ENCODE measurements around the gene TOP3B. TPM values are rescaled to one million over a fixed set of nuclear protein-coding genes. Genes with fewer than 3 reads are reported as not detected.

TOP3B gene
- total RNA-seq: 53.0 and 54.3 TPM in 2 replicates

GRCh38 chr22:21982338-21982965 lies at the start of gene TOP3B:
Gene TOP3B (minus strand): TSS chr22:21982787. CDS start chr22:21975709, 7,078 bp downstream.
- intact Hi-C loops (cut with micrococcal nuclease): loop anchor here (1.0 to 5.0 kb wide), 3 partner anchors 10 to 245 kb away; partner anchors contain the start of gene YPEL1

DNA sequence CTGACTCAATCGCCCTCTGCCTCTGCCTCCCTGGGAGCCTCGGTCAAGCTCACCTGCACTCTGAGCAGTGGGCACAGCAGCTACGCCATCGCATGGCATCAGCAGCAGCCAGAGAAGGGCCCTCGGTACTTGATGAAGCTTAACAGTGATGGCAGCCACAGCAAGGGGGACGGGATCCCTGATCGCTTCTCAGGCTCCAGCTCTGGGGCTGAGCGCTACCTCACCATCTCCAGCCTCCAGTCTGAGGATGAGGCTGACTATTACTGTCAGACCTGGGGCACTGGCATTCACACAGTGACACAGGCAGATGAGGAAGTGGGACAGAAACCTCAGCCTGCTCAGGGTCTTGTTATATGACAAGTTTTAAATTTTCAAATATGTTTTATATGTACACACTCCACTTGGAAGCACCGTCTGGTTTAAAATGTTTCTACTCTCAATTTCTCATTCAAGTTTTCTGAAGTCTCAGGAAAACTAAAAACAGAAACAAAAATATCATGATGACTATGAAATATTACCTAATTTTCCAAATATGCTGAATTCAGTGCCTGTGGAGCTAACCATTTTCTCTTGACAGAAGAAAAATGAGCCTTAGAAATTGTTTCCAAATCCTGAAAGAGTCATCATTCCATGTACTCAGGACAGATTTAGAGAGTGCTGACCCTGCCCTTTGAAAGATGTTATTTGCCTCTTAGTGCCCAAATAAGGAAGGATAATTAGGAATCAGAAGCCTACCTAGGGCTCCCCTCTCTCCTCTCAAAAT lies 48.8 kb upstream of the TOP3B start:
- intact Hi-C loops (cut with micrococcal nuclease): no loop called here

GRCh38 chr22:22030493-22031182 lies 48.1 kb upstream of the TOP3B start:
- intact Hi-C loops (cut with micrococcal nuclease): no loop called here

- intact Hi-C loops (cut with micrococcal nuclease): no loop called here
These were observed 45.4 kb upstream of the TOP3B start for GRCh38 chr22:22027955-22028354.

DNA sequence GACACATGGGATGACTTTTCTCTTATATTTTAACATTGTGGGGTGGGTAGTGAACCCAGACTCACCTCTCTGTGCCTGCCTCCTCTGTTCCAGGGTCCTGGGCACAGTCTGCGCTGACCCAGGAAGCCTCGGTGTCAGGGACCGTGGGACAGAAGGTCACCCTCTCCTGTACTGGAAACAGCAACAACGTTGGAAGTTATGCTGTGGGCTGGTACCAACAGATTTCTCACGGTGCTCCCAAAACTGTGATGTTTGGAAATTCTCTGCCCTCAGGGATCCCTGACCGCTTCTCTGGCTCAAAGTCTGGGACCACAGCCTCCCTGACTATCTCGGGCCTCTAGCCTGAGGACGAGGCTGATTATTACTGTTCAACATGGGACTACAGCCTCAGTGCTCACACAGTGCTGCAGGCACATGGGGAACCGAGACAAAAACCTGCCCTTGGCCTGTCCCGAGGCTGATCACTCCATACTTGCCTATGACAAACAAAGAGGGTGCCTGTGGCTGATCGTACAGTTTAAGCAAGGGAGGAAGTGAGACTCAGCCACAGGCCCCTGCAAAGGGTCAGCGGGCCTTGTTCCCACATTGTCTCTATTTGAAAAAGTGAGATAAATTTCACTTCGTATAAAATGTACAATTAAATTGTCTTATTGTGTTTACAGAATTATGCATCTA lies 43.7 kb upstream of the TOP3B start:
- intact Hi-C loops (cut with micrococcal nuclease): no loop called here

DNA sequence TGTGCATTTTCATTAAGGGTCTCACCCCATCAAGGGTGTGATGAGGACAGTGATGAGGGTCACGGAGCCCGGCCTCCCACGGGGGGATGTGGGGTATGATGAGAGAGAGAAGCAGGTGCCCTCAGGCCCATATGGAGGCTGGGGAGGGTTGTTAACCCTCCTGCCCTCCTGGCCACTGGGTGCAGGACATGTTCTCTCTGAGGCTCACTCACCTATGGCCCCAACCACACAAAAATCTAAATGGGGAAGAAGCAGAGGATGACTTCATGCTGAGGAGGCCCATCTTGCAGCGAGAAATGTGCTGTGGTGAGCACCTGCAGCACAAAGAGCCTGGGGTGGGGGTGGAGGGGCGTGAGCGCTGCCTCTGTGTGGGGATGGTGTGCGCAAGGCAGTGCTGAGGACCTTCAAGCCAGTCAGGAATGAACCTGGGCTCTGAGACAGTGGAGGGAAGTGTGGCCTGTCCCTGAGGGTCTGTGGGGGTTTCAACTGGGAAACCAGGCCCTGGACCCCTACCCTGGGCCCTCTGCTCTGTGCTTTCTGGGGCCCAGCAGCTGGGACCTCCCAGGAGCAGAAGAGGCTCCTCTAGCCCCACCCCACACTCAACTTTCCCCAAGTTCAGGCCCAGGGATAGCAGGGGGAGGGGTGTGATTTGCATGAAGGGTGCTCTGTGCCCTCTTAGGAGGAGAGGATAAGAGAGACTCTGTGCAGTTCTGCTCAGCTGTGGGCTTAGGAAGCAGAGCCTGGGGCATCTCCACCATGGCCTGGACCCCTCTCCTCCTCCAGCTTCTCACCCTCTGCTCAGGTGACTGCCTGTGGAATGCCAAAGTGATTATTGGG lies 43.0 kb upstream of the TOP3B start:
- intact Hi-C loops (cut with micrococcal nuclease): no loop called here

- intact Hi-C loops (cut with micrococcal nuclease): no loop called here
These were observed 41.9 kb upstream of the TOP3B start for GRCh38 chr22:22024440-22024839.

- intact Hi-C loops (cut with micrococcal nuclease): no loop called here
These were observed 41.1 kb upstream of the TOP3B start for GRCh38 chr22:22023581-22024137.

GRCh38 chr22:22022947-22023534 lies 40.5 kb upstream of the TOP3B start:
- intact Hi-C loops (cut with micrococcal nuclease): no loop called here

DNA sequence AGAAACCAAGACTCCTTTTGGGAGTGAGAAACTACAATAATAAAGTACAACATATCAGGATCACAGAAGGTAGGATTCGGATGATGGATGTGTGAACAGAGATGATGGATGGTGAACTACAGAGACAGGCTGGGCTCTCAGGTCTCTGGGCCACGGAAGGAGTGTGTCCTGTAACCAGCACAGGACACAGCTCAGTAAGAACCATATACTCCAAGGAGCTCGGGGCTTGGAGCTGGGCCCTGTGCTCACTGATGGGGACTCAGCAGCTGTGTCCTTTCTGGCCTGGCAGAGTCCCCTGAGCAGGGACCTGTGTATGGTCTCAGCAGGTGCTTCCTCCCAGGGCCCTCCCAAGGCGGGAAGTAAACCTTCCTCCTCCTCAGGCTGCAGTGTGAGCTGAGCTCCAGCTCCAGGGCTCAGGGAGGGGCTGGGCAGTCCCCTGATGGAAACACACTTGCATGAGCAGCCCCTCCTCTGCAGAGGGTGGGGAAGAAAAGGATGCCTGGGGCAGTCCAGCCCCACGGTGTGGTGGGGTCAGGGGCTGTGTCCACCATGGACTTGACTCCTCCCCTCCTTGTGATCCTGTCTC lies 39.8 kb upstream of the TOP3B start:
- intact Hi-C loops (cut with micrococcal nuclease): no loop called here

GRCh38 chr22:22021162-22021750 lies 38.7 kb upstream of the TOP3B start:
- intact Hi-C loops (cut with micrococcal nuclease): no loop called here

DNA sequence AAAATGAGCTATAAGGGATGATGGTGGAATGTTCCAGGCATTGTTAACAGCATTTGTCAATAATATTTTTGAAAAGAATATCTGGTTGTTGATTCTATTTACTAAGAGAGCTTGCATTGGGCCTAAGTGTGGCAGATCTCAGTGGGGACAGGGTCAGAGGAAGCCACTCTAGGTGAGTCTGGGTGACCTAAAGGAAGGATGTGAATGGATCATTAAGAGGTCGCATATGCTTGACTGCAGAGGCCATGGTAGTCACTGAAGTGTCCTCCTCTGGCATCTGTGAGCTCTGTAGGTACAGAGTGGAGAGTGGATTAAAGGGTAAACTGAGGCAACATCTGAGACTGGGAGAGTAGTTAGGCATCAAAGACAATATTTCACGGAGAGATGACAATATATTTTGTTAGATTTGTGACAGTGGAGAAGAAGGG lies 37.9 kb upstream of the TOP3B start:
- intact Hi-C loops (cut with micrococcal nuclease): no loop called here

GRCh38 chr22:22019659-22020424 lies 37.3 kb upstream of the TOP3B start:
- intact Hi-C loops (cut with micrococcal nuclease): no loop called here

DNA sequence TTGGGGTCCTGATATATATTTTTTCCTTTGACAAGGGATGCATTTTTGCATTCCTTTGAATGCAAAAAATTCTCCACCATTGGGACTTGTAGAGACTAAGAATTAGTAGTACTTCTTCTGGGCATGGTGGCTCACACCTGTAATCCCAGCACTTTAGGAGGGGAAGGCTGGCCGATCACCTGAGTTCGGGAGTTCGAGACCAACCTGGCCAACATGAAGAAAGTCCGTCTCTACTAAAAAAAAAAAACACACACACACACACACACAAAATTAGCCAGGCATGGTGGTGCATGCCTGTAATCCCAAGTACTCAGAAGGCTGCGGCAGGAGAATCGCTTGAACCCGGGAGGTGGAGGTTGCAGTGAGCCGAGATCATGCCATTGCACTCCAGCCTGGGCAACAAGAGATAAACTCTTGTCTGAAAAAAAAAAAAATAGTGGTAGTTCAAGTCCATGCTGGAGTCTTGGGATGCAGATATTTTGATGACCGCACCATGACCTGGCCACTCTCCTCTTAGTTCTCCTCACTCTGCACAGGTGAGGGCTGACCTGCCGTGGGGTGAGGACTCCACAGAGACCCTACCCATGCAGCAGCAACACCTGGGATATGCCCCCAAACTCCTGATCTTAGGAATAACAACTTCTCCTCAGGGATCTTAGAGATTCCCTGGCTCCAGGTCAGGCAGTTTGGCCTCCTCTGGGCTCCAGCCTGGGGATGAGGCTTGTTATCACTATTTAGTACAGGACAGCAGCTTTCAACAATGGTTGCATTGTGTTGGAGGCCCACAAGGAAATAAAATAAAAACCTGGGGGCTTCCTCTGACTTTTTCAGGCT lies 36.5 kb upstream of the TOP3B start:
- intact Hi-C loops (cut with micrococcal nuclease): no loop called here

DNA sequence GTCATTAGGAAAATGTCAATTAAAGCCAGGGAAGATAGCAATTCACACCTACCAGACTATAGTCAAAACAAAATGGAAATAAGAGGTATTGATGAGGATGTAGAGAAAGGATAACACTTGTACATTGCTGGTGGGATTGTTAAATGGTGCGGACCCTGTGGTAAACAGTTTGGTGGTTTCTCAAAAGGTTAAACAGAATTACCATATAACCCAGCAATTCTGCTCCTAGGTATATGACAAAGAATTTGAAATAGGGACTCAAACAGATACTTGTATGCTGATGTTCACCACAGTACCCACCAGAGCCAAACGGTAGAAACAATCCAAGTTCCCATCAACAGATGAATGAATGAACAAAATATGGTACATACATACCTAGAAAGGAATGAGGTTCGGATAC lies 33.0 kb upstream of the TOP3B start:
- intact Hi-C loops (cut with micrococcal nuclease): no loop called here

DNA sequence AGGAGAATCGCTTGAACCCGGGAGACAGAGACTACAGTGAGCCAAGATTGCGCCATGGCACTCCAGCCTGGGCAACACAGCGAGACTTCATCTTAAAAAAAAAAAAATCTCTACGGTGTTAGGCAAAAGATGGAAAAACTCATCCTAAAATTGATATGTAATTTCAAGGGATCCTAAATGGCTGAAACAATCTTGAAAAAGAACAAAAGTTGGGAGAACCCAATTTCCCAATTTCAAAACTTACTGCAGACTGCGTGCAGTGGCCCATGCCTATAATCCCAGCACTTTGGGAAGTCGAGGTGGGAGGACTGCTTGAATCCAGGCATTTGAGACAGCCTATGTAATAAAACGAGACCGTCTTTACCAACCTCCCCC lies 31.7 kb upstream of the TOP3B start:
- intact Hi-C loops (cut with micrococcal nuclease): no loop called here

DNA sequence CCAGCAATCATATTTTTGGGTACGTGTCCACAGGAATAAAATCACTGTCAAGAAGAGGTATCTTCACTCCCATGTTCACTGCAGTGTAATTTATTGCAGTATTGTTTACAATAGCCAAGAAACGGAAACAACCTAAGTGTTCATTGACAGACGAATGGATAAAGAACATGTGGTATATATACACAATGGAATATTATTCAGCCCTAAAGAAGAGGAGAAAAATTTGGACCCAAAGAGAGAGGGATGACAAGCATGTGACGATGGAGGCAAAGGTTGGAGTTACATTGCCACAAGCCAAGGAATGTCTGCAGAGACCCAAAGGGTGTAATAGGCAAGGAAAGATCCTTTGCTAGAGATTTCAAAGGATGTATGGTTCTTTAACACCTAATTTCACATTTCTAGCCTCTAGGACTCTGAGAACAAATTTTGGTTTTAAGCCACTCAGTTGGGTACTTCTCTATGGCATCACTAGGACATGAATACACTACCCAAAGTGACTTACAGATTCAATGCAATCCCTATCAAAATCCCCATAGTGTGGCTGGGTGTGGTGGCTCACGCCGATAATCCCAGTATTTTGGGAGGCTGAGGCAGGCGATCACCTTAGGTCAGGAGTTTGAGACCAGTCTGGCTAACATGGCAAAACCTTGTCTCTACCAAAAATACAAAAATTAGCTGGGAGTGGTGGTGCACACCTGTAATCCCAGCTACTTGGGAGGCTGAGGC lies 31.1 kb upstream of the TOP3B start:
- intact Hi-C loops (cut with micrococcal nuclease): no loop called here

Measured in T-helper 1 cell treated with Interleukin-12 subunit alpha and Interleukin-12 subunit beta and Interleukin-4 antibody, amounts not matched to agents 30 ng/mL and 1 ng/mL, for 36 hours (primary cell).